GDM1 (cell line): ENCODE data around the gene GFPT1.
"Not testable (repeated sequence)": the region's sequence is repeated elsewhere in the genome, so short reads cannot be mapped to it uniquely, and the experiment has no call there.

Experiments used
- DNase-seq: peaks from one replicate; lab custom pipeline; 2025; lab: John Stamatoyannopoulos, UW

GFPT1 gene

DNA sequence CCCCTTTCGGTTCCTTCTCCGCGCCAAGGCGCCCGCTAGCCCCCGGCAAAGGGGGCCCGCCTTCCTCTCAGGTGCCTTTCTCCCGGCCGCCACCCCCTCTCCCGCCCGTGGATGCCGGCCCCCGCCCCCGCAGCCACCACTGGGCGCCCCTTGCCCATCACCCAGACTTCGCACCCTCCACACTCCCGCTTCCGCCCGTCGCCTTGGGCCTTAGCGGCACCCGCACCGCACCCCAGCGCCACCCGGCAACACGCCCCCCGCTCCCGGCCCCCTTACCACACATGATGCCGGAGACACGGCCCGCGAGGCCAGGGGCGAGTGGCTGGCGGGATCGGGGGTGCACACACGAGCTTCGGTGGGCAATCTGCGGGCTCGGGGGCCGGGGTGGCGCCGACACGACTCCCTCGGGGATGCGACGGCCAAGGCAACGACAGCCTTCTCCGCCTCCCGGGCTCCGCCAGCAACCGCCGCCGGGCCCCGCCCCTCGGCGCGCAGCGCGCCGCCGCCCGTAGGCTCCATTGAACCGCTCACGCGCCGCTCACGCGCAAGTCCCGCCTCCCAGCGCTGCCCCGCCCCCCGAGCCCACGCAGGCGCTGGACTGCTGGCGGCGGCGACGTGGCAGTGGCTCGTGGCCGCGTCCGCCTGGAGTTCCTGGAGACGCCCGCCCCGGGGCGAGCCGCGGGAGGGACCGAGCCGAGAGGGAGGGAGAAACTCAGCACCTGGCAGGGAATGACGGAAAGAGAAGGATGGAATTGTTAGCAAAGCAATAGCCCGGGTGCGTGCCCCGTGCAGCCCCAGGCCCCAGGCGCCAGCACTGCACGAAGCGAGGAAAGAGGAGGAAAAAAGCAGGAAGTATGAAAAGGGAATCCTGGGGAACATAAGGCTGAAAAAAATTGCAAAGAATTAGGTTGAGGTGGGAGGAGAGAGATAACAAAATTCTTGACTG is at the start of gene GFPT1:
TSS of gene GFPT1 (minus strand) at position 439 of the 946 bp plus-strand sequence. CDS start at position 283, 156 bp downstream.
- DNase-seq, result peak; percentile 93

DNA sequence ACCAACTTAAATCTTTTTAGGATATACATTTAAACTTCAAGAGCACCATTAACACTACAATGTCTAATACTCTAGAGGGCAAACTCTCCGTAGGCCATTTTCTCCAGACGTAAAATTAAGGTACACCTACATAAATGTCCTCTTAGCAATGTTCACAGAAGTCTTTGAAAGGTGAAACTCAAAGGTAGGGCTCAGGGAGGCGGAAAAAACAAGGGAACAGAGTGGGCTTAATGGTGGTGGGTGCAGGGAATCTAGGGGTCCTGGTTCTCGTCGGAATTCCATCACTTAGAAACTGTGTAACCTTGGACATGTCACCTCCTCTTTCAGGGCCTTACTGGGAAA is 49.5 kb upstream of the GFPT1 start:
- DNase-seq, result no peak

DNA sequence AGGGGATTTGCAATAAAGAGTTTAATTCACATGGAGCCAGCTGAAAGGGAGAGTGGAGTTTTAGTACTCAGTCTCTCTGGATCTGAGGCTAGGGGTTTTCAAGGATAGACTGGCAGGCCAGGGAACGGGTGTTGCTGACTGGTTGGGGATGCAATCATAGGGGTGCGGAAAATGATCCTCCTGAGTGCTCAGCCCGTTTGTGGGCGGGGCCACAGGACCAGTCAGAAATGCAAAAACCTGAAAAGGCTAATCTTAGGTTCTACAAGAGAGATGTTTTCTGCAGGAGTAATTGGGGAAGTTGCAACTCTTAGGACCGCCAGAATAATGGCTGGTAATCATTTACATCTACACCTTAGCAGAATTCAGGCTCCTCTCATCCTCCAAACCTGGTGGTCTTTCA is 47.7 kb upstream of the GFPT1 start:
- DNase-seq, result no peak

DNA sequence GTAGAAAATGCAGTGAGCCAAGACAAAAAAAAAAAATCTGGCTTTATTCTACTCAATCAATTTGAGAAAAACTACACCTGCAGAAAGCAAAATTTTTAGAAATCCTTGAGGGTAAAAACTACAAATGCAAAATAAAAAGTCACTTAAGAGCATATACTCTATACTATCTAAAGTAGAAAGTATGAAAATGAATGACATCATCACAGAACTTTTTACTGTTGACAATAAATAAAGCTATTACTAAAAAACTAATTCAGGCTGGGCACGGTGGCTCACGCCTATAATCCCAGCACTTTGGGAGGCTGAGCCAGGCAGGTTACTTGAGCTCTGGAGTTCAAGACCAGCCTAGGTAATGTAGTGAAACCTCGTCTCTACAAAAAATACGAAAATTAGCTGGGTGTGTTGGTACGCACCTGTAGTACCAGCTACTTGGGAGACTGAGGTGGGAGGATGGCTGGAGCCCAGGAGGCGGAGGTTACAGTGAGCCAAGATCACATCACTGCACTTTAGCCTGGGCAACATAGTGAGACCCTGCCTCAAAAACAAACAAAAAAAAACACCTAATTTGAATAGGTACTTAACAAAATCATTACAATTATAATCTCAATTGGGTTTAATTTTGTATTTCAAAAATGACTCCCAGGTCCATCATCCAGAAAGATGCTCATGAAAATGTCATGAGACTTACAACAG is 42.6 kb upstream of the GFPT1 start:
- no peak for DNase-seq

DNA sequence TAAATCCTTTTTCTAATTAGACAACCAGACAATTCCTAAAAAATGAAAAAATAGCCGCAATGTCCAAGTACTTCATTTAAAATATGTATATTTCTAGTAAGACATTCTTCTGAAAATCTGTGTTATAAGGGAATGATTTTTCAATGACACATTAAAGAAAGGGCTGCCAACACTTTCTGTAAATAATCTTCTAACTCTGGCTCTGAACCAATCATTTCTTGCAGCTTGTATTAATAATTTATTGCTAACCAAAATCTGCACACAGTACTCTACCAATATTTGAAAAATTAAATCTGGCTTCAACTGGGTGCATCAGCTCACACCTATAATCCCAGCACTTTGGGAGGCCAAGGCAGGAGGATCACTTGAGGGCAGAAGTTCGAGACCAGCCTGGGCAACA is 42.0 kb upstream of the GFPT1 start:
- DNase-seq, result no peak

DNA sequence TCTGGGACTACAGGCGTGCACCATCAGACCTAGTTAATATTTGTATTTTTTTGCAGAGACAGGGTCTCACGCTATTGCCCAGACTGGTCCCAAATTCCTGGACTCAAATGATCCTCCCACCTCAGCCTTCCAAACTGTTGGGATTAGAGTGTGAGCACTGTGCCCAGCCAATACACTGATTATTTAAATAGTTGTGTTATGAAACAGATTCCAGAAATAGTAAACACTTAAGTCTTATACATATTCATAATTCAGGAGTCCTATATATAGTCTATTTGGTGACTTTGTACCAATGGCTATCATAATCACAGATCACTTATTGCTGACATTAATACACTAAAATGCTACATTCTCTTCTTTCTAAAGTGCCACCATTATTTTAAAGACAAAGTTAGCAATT is 37.4 kb upstream of the GFPT1 start:
- DNase-seq, result no peak

DNA sequence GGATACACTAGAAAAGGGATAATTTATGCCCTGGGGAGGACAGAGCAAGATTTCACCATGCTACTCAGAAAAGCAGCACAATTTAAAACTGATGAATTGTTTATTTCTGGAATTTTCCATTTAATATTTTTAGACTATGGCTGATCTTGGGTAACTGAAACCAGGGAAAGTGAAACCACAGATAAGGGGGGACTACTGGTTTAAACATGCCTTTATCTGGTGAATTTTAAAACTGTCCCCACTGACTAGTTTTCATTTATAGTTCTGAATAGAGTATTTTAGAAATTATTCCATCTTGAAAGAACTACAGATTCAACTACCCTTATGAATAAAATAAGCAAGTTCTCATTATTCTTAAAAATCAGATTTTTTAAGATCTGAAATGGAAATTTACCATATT is 35.2 kb upstream of the GFPT1 start:
- no peak for DNase-seq

DNA sequence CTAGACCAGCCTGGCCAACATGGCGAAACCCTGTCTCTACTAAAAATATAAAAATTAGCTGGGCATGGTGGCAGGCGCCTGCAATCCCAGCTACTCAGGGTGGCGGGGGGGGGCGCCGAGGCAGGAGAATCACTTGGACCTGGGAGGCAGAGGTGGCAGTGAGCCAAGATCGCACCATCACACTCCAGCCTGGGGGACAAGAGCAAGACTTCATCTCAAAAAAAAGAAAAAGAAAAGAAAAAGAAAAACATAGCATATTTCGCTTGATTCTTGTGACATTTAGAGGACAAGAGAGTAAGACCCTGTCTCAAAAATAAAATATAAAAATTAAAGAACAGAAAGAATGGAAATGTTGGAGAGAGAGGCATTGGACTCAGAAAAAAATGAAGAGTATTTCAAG is 32.1 kb upstream of the GFPT1 start:
- DNase-seq, result not testable (repeated sequence)

DNA sequence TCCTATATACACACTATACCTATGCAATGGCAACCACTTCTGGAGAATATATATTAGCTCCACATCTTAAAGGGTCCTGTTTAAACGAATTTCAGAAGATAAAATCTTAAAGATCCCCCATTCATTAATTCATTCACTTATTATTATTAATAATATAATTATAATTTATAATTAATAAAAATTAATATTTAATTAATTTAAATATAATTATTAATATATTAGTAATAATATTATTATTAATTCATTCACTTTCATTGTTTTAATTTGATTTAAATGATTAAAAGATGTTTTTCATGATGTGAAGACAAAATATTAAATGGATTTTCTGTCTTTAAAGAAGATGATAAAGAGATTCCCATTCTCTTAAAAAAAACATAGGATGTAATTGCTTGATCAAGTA is 29.1 kb upstream of the GFPT1 start:
- no peak for DNase-seq

DNA sequence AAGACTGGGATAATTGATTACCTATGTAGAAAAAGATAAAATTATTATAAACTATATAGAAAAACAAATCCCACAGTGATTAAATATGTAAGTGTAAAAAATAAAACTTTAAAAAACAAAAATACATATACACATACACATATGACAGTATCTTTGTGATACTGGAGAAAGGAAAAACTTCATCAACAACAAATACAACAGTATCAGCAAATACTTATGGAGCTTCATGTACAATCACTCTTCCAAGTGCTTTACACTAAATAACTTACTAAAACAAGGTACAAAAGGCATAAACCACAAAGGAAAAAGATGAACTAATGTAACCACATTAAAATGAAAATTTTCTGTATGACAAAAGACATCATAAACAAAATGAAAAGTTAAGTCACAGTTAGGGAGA is 24.1 kb upstream of the GFPT1 start:
- no peak for DNase-seq

DNA sequence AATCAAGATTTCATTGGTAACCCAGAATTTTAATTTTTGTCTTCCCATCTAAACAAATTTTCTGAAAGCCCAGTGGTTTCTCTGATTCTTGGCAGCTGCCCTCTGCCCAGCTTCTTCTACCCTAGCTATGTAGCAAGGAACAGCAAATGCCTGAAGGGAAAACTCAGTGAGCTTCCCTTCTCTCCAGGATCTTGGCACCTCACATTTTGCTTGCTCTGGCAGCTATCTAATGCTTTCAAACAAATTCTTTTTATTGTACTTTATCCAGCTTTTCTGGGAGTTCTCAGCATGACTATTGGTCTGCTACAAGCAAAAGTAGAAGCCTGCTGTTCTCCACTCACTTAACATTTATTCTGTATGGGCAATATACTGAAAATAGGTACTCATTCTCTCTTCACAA is 18.3 kb upstream of the GFPT1 start:
- no peak for DNase-seq

DNA sequence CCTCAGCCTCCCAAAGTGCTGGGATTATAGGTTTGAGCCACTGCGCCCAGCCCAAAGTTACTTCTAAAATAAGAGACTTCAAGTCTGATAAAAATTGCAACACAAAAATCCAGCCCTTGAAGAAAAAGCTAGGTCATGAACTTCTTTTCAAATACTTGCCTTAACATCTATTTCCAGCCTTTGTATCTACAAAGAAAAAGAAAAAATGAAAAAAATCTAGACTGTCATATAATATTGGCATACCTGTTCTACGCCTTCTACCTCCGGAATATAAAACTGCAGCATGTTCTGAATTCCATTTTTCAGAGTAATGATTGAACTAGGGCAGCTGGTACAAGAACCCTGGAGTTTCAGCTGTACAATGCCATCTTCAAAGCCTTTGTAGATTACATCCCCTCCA is 13.1 kb upstream of the GFPT1 start:
- DNase-seq, result no peak

DNA sequence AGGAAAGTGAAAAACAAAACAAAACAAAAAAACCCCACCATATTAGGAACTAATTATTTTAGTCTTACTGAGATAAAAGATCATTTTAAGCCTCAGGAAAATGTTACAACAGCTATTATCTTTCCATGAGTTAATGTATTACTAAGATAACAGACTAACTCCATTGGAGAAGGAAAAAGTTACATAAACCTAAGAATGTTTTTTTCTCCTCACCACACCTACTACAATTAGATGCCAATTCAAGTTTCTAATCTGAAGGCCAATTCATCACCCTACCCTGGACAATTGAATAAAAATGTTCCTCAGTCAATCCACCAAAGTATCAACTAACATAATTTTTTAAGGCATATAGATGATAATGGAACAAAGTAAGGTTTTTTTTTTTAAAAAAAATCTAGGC is 10.2 kb upstream of the GFPT1 start:
- no peak for DNase-seq

DNA sequence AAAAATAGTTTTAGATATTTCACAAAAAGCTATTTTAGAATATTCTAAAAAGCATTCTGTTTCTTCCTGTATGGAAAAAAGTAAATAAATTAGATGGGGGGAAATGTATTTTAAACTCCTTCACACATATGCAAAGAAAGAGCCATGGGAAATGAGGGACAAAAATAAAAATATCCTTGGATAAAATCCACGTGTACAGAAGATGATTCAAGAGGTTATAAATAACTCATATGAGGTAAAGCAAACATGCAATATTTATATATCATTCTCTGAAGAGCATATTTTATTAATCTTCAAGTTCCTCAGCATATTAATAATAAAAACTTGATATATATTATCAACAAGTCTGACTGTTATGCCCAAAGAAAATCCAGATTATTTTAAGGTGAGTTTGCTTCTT is 8.8 kb upstream of the GFPT1 start:
- DNase-seq, result no peak

DNA sequence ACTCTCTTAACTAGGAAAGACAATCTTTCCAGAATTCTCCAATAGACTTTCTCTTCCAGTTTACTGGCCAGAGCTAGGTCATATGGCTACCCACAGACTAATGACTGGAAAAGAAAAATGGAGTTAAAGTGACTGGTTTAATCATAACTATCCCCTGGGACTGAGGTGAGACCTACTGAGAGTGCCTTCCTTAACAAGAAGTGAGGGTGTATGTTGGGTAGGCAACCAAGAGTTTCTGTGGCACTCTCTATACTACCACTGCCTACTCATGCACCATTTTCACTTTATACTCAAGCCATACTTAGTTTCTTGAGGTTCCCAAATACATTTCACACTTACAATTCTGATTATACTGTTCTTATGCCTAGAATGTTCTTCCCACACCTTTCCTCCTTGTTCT is 6.9 kb upstream of the GFPT1 start:
- DNase-seq, result no peak

DNA sequence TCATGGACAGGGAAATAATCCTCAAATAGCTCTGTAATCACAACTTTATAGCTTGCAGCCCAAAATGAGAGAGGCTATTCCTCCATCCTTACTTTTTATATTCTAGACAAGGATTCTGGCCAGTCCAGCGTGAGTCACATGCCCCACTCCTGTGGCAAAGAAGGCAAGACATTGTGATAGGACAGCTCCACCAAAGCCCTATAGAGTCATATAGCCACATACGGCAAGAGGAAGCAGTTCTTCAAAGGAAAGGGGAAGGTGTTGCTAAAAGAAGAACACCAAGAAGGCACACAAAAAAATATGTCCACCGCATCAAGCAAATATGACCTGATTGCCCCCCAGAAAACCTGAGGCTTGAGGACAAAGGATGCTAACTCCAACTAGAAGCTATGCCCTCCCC is 3.4 kb upstream of the GFPT1 start:
- DNase-seq, result peak; percentile 40

DNA sequence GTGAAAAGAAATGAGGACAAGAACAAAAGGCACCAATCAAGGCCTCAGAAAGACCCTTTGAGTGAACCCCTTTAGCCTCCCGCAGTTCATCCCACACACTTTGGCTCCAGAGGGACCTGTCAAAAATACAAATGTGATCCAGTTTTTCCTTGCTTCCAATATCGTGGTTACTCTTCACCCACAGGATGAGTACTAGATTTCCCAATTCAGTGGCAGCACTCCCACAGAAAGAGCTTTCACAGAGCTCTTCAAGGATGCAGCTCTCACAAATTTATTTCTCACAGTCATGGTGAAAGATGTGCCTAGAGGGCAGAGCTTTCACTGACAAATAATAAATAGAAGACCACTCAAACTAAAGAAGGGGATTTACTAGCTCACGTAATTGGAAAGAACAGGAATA is 3.0 kb upstream of the GFPT1 start:
- DNase-seq, result no peak

DNA sequence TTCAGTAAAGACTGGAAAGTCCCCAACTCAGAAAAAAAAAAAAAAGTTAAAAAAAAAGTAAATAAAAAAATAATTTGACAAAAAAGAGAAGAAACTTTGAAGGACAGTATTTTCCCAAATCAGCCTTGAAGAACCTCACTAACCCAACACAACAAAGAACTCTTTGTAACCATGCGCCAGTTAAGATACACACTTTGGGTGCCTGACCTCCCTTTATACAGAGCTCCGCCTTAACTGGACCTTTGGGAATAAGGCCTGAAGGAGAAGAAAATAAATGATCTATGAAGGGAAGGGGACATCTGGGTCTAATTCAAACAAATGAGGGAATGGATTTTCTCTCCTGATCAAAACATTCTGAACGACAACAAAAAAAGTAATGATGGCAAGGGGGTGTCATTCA is 2.2 kb upstream of the GFPT1 start:
- no peak for DNase-seq

DNA sequence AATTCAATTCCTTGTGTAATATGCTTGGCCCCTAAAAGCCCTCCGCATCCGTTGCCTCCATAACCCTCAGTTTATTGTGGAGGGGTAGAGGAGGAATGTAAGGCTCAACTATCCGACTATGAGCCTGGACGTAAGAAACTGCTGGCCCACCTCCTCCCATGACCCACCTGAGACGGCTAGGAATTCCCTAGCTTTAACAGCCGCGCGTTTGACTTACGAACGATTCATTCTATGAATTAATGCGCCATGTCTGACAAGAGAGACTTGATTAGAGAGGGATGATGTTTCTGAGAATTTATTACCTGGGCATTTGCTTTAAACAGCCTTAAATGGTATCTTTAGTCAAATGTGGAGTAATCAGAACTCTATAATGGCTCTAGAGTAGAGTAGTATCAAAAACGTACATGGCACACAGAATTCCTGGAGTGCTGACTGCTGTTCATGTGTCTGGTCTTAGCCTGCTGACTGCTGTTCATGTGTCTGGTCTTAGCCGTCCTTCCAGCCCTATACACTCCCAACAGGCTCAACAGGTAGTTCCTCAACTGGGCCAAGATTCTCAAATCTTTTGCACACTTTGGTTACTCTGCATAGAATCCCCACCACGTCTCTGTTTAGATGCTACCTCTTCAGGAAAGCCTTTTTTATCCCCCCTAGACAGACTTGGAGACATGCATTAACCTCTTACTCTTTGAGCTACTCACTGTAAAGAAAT is 899 bp upstream of the GFPT1 start:
- no peak for DNase-seq

DNA sequence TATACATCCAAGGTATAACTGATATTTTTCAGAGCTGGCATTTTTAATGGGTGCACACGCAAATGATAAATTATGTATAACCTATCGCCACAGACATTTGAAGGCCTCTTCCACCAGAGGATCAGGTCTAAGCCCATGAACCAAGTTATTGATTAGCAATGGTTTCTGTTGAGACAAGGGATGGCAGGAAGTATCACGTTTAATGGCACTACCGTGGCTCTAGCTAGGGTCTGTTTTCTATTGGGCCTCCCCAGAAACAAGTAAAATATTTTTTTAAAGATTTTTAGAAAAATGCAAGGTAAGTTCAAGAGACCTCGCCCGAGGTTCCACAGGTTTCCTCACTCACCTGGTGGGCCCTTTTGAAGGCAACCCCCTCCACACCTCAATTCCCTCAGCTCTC is 667 bp downstream of the GFPT1 start:
- no peak for DNase-seq

DNA sequence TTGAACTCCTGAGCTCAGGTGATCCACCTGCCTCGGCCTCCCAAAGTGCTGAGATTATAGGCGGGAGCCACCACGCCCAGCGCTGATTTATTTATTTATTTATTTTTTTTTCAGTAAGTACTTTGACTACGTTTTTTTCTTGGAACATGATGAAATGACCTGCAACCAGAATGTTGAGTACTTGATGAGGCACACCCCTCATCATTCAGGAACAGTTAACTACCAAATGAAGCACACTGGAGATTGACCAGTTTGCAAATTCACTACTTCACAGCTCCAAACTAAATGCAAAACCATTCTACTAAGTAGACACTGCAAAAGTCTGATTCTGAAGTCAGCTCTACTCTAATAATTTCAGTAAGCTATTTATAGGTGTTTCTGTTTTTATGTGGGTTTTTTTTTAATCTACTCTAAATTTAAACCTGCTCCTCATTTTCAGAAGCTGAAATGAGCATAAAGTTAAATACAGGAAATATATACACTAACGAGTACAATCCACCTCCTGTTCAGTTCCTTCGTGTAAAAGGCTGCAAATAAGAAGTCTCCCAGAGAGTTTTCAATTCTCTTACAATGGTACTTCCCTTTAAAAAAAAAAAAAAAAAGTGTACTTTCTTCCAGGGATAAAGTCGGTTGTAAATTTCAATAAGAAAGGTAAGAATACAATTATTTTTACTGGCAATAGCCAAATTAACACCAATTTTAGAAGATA is 1.4 kb downstream of the GFPT1 start:
- DNase-seq, result no peak

DNA sequence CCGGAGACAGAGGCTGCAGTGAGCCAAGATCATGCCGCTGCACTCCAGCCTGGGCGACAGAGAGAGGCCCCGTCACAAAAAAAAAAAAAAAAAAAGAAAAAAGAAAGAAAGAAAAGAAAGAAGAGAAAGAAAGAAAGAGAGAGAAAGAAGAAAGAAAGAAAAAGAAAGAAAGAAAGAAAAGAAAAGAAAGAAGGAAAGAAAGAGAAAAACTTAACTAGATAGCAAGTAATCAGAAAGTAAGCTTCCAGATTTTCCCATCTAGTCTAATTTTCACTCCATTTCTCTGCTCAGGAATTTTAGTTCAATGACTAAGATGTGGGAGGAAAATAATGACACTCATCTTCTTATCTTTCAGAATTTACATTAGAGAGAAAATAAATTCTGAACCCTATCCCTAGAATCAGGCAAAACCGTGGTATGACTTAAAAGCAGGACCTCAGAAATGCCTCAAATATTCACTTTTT is 2.4 kb downstream of the GFPT1 start:
- no peak for DNase-seq
